Immature natural killer cell (primary cell): ENCODE results near the gene DNAH1. TPM values are rescaled to one million over a fixed set of nuclear protein-coding genes. Genes with fewer than 3 reads are reported as not detected.

Experiments
- DNase-seq, 3 donors: peaks; one replicate each; pipeline ENCODE4 v3.0.0; 2022; ENCODE audit warnings: mixed read lengths in 1 of 3
- H3K27ac Mint-ChIP-seq, 6 donors: one replicate each; pipeline ENCODE4 v1.8.0; 2020; ENCODE audit warnings: mixed read lengths in 6 of 6, mild to moderate bottlenecking in 5 of 6, inconsistent platforms in 4 of 6, moderate library complexity in 3 of 6
- H3K27me3 Mint-ChIP-seq, 3 donors: one replicate each; pipeline ENCODE4 v1.8.0; 2020 to 2021; ENCODE audit warnings: low read depth in 3 of 3, mild to moderate bottlenecking in 3 of 3, mixed read lengths in 3 of 3, moderate library complexity in 3 of 3, inconsistent platforms in 1 of 3
- H3K36me3 Mint-ChIP-seq, 3 donors: one replicate each; pipeline ENCODE4 v1.8.0; 2020; ENCODE audit warnings: mixed read lengths in 3 of 3, inconsistent platforms in 2 of 3, mild to moderate bottlenecking in 2 of 3
- H3K4me1 Mint-ChIP-seq, 2 donors: one replicate each; pipeline ENCODE4 v1.8.0; 2020; ENCODE audit warnings: inconsistent platforms in 2 of 2, mild to moderate bottlenecking in 2 of 2, mixed read lengths in 2 of 2, moderate library complexity in 1 of 2
- H3K4me3 Mint-ChIP-seq, 5 donors: one replicate each; pipeline ENCODE4 v1.8.0; 2020; ENCODE audit warnings: mild to moderate bottlenecking in 5 of 5, mixed read lengths in 5 of 5, inconsistent platforms in 3 of 5, moderate library complexity in 3 of 5
- H3K9me3 Mint-ChIP-seq, 6 donors: one replicate each; pipeline ENCODE4 v1.8.0; 2020; ENCODE audit warnings: mild to moderate bottlenecking in 6 of 6, mixed read lengths in 6 of 6, inconsistent platforms in 4 of 6, moderate library complexity in 3 of 6
- polyA plus RNA-seq, 3 donors: library from polyadenylated mRNA; unstranded; fragments of 300-500 nt; fragmentation: Illumina TruSeq; gene quantifications; one replicate each; pipeline ENCODE4 v1.2.3, GENCODE V29; 2021

The DNAH1 gene
- polyA plus RNA-seq, 3 donors from 2014 or later: 0.31 to 1.8 (median 0.73) TPM

DNA sequence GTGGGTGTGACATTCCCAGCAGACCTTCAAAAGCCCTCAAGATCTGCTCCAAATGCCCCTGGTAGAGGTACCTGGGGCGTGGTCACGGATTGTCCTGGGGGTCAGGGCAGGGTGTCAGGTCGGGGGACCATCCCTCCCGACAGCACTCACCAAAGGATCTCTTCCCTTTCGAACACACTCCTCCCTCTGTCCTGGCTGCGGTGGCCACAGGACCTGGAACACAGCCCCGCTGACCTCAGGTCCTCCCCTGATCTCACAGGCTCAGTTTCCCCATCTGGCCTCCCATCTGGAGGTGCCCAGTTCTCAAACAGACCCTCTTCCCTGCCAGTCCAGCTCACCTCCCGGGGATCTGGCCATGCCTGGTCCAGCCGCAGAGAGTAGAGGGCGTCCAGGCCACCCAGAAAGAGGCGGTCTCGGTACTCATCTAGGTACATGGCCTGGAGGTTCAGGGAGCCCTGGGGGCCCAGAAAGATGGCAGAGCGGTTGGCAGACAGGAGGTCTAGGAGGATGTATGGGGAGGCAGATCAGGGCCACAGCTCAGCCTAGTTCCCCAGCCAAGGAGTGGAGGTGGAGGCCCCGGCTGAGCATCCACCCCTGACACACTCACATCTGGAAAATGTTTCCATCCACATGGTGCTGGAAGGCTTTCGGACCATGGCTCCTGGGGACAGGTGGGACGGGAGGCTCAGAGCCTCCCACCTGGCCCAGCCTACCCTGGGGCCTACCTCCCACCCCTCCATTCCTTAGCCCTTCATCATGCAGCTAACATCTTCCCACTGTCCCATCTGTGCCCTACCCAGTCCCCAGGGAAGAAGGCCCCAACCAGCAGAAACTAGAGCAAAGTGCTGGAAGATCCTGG, 126.5 kb downstream of the DNAH1 start:
- Mint-ChIP-seq H3K27ac (no peak overlapping the region), H3K36me3 (no peaks in the 10 kb centered on the region), H3K9me3 (no peaks in the 10 kb centered on the region), H3K4me3 (no peak overlapping the region), H3K27me3 (peaks cover 0 to 1% (median 0%) of the 10 kb centered on the region in 3 donors), H3K4me1 (peaks cover 6 to 8% of the 10 kb centered on the region in 2 donors)
- DNase-seq: no peak

DNA sequence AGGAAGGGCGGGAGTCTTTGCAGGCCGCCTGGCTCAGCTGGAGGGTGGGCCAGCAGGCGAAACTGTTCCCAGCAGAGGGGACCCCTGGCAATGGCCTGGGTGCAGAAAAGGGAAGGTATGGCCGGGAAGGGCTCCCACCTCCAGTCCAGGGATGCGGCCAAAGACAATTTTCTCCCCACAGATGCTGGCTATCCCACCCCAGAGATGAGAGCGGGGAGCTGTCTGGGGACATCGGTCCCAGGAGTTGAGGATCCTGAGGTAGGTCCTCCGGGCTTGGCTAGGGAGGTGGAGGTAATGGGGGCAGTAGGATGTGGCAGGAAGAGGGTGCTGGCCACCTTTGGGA, 127.1 kb downstream of the DNAH1 start:
- Mint-ChIP-seq H3K27ac (no peak overlapping the region), H3K4me3 (no peak overlapping the region), H3K4me1 (peaks cover 6 to 8% of the 10 kb centered on the region in 2 donors), H3K36me3 (no peaks in the 10 kb centered on the region), H3K27me3 (peaks cover 0 to 1% (median 0%) of the 10 kb centered on the region in 3 donors), H3K9me3 (no peaks in the 10 kb centered on the region)
- no peak for DNase-seq

DNA sequence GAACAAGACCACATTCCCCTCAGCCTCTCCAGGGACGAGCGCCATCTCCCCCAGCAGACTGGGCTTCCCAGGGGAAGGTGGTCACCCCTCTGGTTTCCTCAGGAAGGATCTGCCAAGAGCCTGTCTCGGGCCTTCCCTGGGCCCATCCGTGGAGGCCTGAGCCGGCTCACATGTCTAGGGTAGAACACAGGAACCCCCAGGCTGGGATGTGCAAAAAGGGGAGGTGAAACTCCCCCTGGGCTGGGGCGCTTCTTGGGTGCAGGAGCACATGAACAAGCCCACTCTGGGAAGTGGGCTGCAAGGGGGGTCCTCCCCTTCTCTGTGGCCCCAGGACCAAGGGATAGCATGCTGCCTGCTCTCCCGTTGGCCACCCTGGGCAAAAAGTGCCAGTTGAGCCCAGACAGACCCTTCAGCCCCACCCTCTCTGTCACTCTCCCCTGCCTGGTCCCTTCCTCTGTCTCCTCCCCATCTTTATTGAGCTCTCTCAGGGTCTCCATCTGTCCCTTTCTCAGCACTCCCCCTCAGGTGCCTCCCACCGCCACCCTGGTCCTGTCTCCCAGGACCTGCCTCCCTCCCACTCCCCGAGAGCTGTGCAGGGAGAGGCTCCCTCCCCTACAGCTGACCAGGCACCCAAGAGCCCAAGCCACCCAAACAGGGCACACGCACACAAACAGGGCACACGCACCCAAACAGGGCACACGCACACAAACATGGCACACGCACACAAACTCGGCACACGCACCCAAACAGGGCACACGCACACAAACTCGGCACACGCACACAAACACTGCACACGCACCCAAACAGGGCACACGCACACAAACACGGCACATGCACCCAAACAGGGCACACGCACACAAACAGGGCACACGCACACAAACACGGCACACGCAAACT, 127.9 kb downstream of the DNAH1 start:
- H3K4me3 Mint-ChIP-seq: no peak overlapping the region
- no peaks in the 10 kb centered on the region for H3K9me3 Mint-ChIP-seq
- peaks cover 6 to 8% of the 10 kb centered on the region in 2 donors for H3K4me1 Mint-ChIP-seq
- H3K27ac Mint-ChIP-seq: peak overlapping the region in 1 of 6 donors; percentile 46
- DNase-seq: no peak
- no peaks in the 10 kb centered on the region for H3K36me3 Mint-ChIP-seq
- peaks cover 0 to 1% (median 1%) of the 10 kb centered on the region in 3 donors for H3K27me3 Mint-ChIP-seq

DNA sequence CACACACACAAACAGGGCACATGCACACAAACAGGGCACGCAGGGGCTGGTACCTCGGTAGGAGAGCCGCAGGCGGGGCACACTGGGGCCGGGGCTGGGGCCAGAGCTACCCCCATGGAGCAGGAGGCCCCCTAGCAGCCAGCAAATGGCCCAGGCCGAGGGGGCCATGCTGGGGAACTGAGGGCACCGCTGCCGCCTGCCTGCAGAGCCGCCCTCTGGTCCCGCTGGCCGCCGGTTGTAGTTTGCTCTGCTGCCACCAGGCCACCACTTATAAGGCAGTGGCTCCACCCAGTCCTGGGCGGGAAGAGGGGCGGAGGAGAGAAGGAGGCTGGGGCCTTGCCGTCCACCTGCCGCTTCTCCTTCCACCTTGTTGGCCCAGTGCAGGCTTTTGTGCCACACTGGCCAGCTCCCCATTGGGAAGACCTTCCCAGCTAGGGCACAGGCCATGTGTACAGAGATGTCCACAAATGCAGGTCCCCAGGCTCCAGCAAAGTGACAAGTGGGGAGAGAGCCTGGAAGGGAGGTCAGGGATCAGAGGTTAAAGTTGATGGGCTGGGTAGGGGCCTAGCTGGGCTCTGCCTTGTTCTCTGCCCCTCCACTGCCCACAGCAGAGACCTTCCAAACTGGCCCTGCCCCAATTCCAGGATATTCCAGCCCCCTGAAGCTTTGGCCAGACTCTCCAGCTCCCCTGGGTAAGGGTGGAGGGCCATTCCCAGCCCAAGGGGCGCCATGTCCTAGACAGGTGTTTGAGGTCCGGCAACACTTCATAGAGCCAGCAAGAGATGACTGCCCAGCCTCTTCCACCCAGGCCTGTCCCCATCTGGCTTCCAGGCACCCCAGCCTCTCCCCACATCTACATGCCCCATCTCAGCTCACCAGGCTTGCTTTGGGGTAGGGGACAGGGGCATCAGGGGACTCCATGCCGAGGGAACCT, 129.0 kb downstream of the DNAH1 start, which contains the start of gene SEMA3G:
Gene SEMA3G (minus strand): TSS at position 244 of the 934 bp plus-strand sequence. CDS start 76 bp downstream, at position 168.
- H3K27me3 Mint-ChIP-seq: peaks cover 0 to 1% (median 1%) of the 10 kb centered on the region in 3 donors
- H3K9me3 Mint-ChIP-seq: no peaks in the 10 kb centered on the region
- H3K4me3 Mint-ChIP-seq: no peak within 1 kb of the TSS
- H3K4me1 Mint-ChIP-seq: peaks cover 6 to 8% of the 10 kb centered on the region in 2 donors
- H3K36me3 Mint-ChIP-seq: no peaks in the 10 kb centered on the region
- DNase-seq: peak; percentile 58 to 67 (median 64)
- peak within 1 kb of the TSS in 1 of 6 donors; percentile 71 for H3K27ac Mint-ChIP-seq

DNA sequence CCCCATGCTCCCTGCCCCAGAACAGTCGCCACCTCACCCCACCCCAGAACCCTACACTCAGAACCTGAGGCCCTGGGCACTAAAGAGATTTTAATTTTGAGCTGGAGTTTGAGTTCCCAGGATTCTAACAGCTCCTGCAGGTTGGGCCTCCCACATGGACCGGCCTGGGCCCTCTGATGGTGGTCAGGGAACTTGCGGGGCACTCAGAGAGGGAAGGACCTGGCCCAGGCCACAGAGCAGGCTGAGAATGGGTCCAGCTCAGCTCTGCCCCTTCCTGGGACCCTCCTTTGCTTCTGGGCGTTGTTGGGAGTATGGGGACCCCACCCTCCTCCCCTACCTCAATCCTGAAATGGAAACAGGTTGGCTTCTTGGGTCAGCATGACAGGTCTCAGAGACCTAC, 129.9 kb downstream of the DNAH1 start:
- Mint-ChIP-seq H3K27ac (no peak overlapping the region), H3K36me3 (no peaks in the 10 kb centered on the region), H3K4me3 (no peak overlapping the region), H3K4me1 (peaks cover 6 to 8% of the 10 kb centered on the region in 2 donors), H3K9me3 (no peaks in the 10 kb centered on the region), H3K27me3 (peaks cover 0 to 1% (median 1%) of the 10 kb centered on the region in 3 donors)
- DNase-seq: no peak

DNA sequence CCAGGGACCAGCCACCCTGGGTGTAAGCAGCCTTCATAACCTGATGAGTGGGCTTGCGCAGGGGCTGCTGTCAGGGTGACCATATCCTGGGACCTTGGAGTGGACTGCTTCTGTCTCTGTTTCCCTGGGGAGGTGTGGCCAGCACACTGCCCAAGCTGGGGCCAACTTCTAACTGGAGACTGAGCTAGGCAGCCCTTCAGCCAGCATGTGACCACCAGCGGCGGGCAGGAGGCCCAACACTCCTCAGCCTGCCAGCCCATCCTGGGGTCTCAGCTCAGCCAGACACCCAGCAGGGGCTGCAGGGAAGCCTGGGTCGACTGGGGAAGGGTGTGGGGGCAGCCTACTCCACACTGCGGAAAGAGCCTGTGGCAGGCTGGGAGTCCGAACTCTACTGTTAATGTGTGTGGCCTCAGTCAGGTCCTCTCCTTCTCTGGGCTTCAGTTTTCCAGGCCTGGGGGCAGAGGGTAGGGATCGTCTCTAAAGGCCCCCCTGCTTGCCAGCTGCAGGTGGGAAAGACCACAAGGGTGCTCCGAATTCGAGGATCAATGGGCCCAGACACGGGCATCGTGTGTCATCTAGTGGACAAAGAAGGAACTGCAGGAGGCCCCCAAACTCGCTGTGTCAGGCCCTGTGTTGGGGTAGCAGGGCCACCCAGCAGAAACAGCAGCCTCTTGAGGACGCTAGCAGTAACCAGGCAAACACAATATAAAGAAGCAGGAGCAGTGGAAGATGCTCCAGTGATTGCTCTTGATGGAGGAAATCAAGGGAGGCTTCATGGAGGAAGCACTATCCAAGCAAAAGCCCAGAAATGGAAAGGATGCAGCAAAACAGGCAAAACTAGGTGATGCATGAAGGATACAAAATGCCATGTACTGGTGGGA, 130.8 kb downstream of the DNAH1 start:
- H3K4me1 Mint-ChIP-seq: peaks cover 6 to 8% of the 10 kb centered on the region in 2 donors
- DNase-seq: peak; percentile 62 to 68 (median 67)
- no peaks in the 10 kb centered on the region for H3K36me3 Mint-ChIP-seq
- no peak overlapping the region for H3K4me3 Mint-ChIP-seq
- peaks cover 0 to 1% (median 1%) of the 10 kb centered on the region in 3 donors for H3K27me3 Mint-ChIP-seq
- H3K9me3 Mint-ChIP-seq: no peaks in the 10 kb centered on the region
- peak overlapping the region in 2 of 6 donors; percentile 26 to 50 for H3K27ac Mint-ChIP-seq

DNA sequence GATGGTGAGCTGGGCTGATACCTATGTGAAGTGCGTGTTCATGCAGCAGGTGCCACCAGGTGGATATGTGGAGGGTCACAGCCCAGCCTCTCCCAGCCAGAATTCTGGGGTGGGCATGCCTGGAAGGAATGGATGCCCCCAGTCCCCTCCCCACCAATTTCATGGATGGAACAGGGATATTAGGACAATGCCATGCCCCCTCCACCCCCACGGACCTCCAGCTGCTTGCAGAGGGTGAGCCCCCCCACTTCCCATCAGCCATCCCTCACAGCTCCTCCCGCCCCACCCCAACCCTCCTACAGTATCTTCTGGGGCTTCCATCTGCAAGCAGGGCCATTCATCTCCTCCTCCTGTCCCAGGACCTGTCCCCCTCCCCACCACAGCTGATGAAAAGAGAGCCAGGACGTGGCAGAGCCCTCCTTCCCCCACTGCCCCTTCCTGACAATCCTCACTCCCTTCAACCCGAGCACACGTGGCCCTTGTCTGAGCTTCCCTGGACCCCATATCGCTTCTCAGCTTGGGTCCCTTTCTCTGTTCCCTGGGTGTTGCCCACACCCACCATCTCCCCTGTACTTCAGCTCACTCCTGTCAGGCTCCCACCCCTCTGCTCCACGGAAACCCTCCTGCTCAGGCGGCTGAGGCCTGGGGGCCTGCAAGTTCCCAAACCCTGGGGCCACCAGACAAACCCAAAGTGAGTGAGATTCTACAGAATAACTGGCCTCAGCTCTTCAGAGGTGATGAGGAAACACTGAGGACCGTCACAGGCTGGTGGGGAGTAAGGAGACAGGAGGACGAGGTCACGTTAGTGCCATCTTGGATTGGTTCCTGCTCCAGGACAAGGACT, 131.6 kb downstream of the DNAH1 start:
- H3K27ac Mint-ChIP-seq: no peak overlapping the region
- H3K4me3 Mint-ChIP-seq: no peak overlapping the region
- no peak for DNase-seq
- H3K9me3 Mint-ChIP-seq: no peaks in the 10 kb centered on the region
- H3K4me1 Mint-ChIP-seq: peaks cover 6 to 8% of the 10 kb centered on the region in 2 donors
- no peaks in the 10 kb centered on the region for H3K36me3 Mint-ChIP-seq
- peaks cover 0 to 2% (median 1%) of the 10 kb centered on the region in 3 donors for H3K27me3 Mint-ChIP-seq

Other genes starting within 250 kb of the DNAH1 start
- 1 to 10 TPM in 2 of 3 donors, not detected in 1; 2.9 to 4.0 TPM for gene POC1A, start 161.9 kb upstream of the DNAH1 start, polyA plus RNA-seq
- gene ALAS1, start 118.2 kb upstream of the DNAH1 start, polyA plus RNA-seq: 10 to 100 TPM; 18.0 to 37.0 (median 27.4) TPM
- gene TLR9, start 90.7 kb upstream of the DNAH1 start, polyA plus RNA-seq: not detected
- 100 to 1,000 TPM in 2 of 3 donors, 10 to 100 TPM in 1; 96.4 to 159 (median 143) TPM for gene TWF2, start 77.2 kb upstream of the DNAH1 start, polyA plus RNA-seq
- gene PPM1M, start 70.6 kb upstream of the DNAH1 start, polyA plus RNA-seq: 10 to 100 TPM; 57.1 to 83.6 (median 66.8) TPM
- 10 to 100 TPM; 76.9 to 99.5 (median 81.5) TPM for gene WDR82, start 37.7 kb upstream of the DNAH1 start, polyA plus RNA-seq
- gene GLYCTK, start 28.5 kb upstream of the DNAH1 start, polyA plus RNA-seq: 10 to 100 TPM in 2 of 3 donors, 1 to 10 TPM in 1; 8.2 to 14.5 (median 12.1) TPM
- gene BAP1, start 93.7 kb downstream of the DNAH1 start, polyA plus RNA-seq: 10 to 100 TPM in 2 of 3 donors, 1 to 10 TPM in 1; 6.4 to 30.9 (median 13.4) TPM
- gene PHF7, start 94.3 kb downstream of the DNAH1 start, polyA plus RNA-seq: 1 to 10 TPM; 4.2 to 9.4 (median 6.8) TPM
- gene SEMA3G, start 128.8 kb downstream of the DNAH1 start, polyA plus RNA-seq: not detected
- gene TNNC1, start 137.7 kb downstream of the DNAH1 start, polyA plus RNA-seq: not detected
- 10 to 100 TPM; 11.3 to 25.9 (median 12.3) TPM for gene NISCH, start 139.3 kb downstream of the DNAH1 start, polyA plus RNA-seq
- gene STAB1, start 179.0 kb downstream of the DNAH1 start, polyA plus RNA-seq: under 1 TPM in 1 of 3 donors, not detected in 2; 0.10 TPM
- under 1 TPM in 2 of 3 donors, not detected in 1; 0.26 to 0.53 TPM for gene NT5DC2, start 217.5 kb downstream of the DNAH1 start, polyA plus RNA-seq
- gene UQCC5, start 220.3 kb downstream of the DNAH1 start, polyA plus RNA-seq: 10 to 100 TPM; 11.7 to 27.2 (median 13.9) TPM